Large intestine (tissue), 3 donors: ENCODE data around the gene NME8. TPM values are rescaled to one million over a fixed set of nuclear protein-coding genes. Genes with fewer than 3 reads are reported as not detected.

ENCODE experiments used
- DNase-seq, 2 donors: peaks; one replicate each; pipeline versions ENCODE4 v3.0.0 to v3.0.0-alpha.2; 2013
- H3K27ac ChIP-seq: one replicate; pipeline ENCODE4 v1.5.1; 2013; ENCODE audit warnings: low read length
- H3K27me3 ChIP-seq: 2 replicates; pipeline ENCODE4 v1.6.1; 2013; ENCODE audit warnings: low read length; ENCODE audit not compliant: control insufficient read depth, insufficient read depth
- H3K36me3 ChIP-seq: 2 replicates; pipeline ENCODE4 v1.6.1; 2013; ENCODE audit warnings: low read length; ENCODE audit not compliant: control insufficient read depth, insufficient read depth
- H3K4me1 ChIP-seq: one replicate; pipeline ENCODE4 v1.6.1; 2013; ENCODE audit warnings: low read length; ENCODE audit not compliant: control insufficient read depth, insufficient read depth
- H3K4me3 ChIP-seq: one replicate; pipeline ENCODE4 v1.5.1; 2013; ENCODE audit warnings: low read length
- H3K9me3 ChIP-seq: one replicate; pipeline ENCODE4 v1.6.1; 2013; ENCODE audit warnings: mild to moderate bottlenecking, low read depth, low read length, moderate library complexity; ENCODE audit not compliant: control insufficient read depth
- WGBS: methylation state at CpG from one replicate; pipeline ENCODE4 v1.1.5; 2013; ENCODE audit warnings: low lambda C conversion rate; ENCODE audit not compliant: insufficient coverage; 5-methylcytosine and 5-hydroxymethylcytosine counted together
- polyA plus RNA-seq: library from polyadenylated mRNA; unstranded; fragments of 120-200 nt; gene quantifications from one replicate; pipeline ENCODE4 v1.2.1, GENCODE V29; 2013

Gene NME8
- polyA plus RNA-seq, 1 donor, result 0.04 TPM

GRCh38 chr7:37932543-37932942, 84.1 kb downstream of the NME8 start:
- no peak for DNase-seq
- Histone ChIP-seq H3K27me3 (peaks cover 3% of the 10 kb centered on the region), H3K4me1 (no peaks in the 10 kb centered on the region), H3K36me3 (no peaks in the 10 kb centered on the region), H3K9me3 (no peaks in the 10 kb centered on the region), H3K27ac (no peak overlapping the region), H3K4me3 (no peak overlapping the region)
- no CpG with 5 or more reads among the region's 2 CpGs for WGBS

GRCh38 chr7:37933018-37933566, 84.7 kb downstream of the NME8 start:
- Histone ChIP-seq H3K27ac (no peak overlapping the region), H3K36me3 (no peaks in the 10 kb centered on the region), H3K4me3 (no peak overlapping the region), H3K9me3 (no peaks in the 10 kb centered on the region), H3K27me3 (peaks cover 3% of the 10 kb centered on the region), H3K4me1 (no peaks in the 10 kb centered on the region)
- no peak for DNase-seq
- WGBS, result 90% methylated on average over 2 of the region's 9 CpGs

- no peaks in the 10 kb centered on the region for H3K4me1 ChIP-seq
- no peak overlapping the region for H3K4me3 ChIP-seq
- H3K27me3 ChIP-seq, result no peaks in the 10 kb centered on the region
- 50% methylated on average over 1 of the region's 12 CpGs for WGBS
- no peaks in the 10 kb centered on the region for H3K36me3 ChIP-seq
- peak; percentile 45 to 89 for DNase-seq
- H3K27ac ChIP-seq, result peak overlapping the region; percentile 14
- no peaks in the 10 kb centered on the region for H3K9me3 ChIP-seq
These were observed 94.7 kb downstream of the NME8 start for GRCh38 chr7:37942934-37943610.

- Histone ChIP-seq H3K9me3 (no peaks in the 10 kb centered on the region), H3K4me1 (no peaks in the 10 kb centered on the region), H3K27ac (no peak overlapping the region), H3K4me3 (no peak overlapping the region), H3K27me3 (no peaks in the 10 kb centered on the region), H3K36me3 (no peaks in the 10 kb centered on the region)
- DNase-seq, result no peak
- WGBS, result 90% methylated on average over 2 of the region's 8 CpGs
These were observed 95.7 kb downstream of the NME8 start for GRCh38 chr7:37943905-37944736.

GRCh38 chr7:37944737-37945054, 96.3 kb downstream of the NME8 start:
- no peak overlapping the region for H3K4me3 ChIP-seq
- no peaks in the 10 kb centered on the region for H3K36me3 ChIP-seq
- H3K9me3 ChIP-seq, result no peaks in the 10 kb centered on the region
- H3K27me3 ChIP-seq, result no peaks in the 10 kb centered on the region
- H3K4me1 ChIP-seq, result no peaks in the 10 kb centered on the region
- DNase-seq, result no peak
- WGBS, result no CpG with 5 or more reads among the region's 2 CpGs
- no peak overlapping the region for H3K27ac ChIP-seq

GRCh38 chr7:37945336-37945735, 96.9 kb downstream of the NME8 start:
- H3K27me3 ChIP-seq, result no peaks in the 10 kb centered on the region
- 88% methylated on average over 1 of the region's 4 CpGs for WGBS
- H3K9me3 ChIP-seq, result no peaks in the 10 kb centered on the region
- no peak overlapping the region for H3K27ac ChIP-seq
- DNase-seq, result no peak
- no peaks in the 10 kb centered on the region for H3K4me1 ChIP-seq
- H3K36me3 ChIP-seq, result no peaks in the 10 kb centered on the region
- no peak overlapping the region for H3K4me3 ChIP-seq

- no peaks in the 10 kb centered on the region for H3K36me3 ChIP-seq
- H3K27ac ChIP-seq, result no peak overlapping the region
- no peak overlapping the region for H3K4me3 ChIP-seq
- no peaks in the 10 kb centered on the region for H3K9me3 ChIP-seq
- H3K27me3 ChIP-seq, result no peaks in the 10 kb centered on the region
- no peak for DNase-seq
- WGBS, result 100% methylated on average over 2 of the region's 7 CpGs
- H3K4me1 ChIP-seq, result no peaks in the 10 kb centered on the region
These were observed 98.9 kb downstream of the NME8 start for GRCh38 chr7:37947138-37947940.

GRCh38 chr7:37947941-37948210, 99.5 kb downstream of the NME8 start:
- no CpG with 5 or more reads among the region's 7 CpGs for WGBS
- H3K27me3 ChIP-seq, result no peaks in the 10 kb centered on the region
- H3K36me3 ChIP-seq, result no peaks in the 10 kb centered on the region
- no peak for DNase-seq
- no peaks in the 10 kb centered on the region for H3K9me3 ChIP-seq
- H3K4me3 ChIP-seq, result no peak overlapping the region
- H3K27ac ChIP-seq, result no peak overlapping the region
- H3K4me1 ChIP-seq, result no peaks in the 10 kb centered on the region
